G401 (cell line): ENCODE measurements around the gene COBLL1. TPM values are rescaled to one million over a fixed set of nuclear protein-coding genes. Genes with fewer than 3 reads are reported as not detected.

ENCODE experiments used
- DNase-seq: peaks from one replicate; pipeline ENCODE4 v3.0.0-alpha.2; 2015; ENCODE audit warnings: low spot score
- in situ Hi-C: cut with HindIII; loops from 2 replicates; pipeline ENCODE4 v1.10.0; 2016; ENCODE audit warnings: low sequenced_read_pairs, mixed read lengths
- total RNA-seq: library from RNA; depleted of rRNA; stranded (reverse); fragments of >200 nt; shearing (Covaris generic); gene quantifications from 2 replicates; pipeline ENCODE4 v1.2.3, GENCODE V29; 2014

The COBLL1 gene
- total RNA-seq, 1 experiment from 2014 or later, result not detected

GRCh38 chr2:164794432-164795231 is 47.0 kb downstream of the COBLL1 start:
- in situ Hi-C loops, result no loop called here
- DNase-seq, result no peak

GRCh38 chr2:164794016-164794415 is 47.6 kb downstream of the COBLL1 start:
- in situ Hi-C loops, result no loop called here

GRCh38 chr2:164793529-164793928 is 48.1 kb downstream of the COBLL1 start:
- DNase-seq, result no peak
- in situ Hi-C loops, result no loop called here

More at GRCh38 chr2:164794016-164794415, 47.6 kb downstream of the COBLL1 start:
- no peak for DNase-seq

- no peak for DNase-seq
- in situ Hi-C loops, result no loop called here
Measured at GRCh38 chr2:164792316-164793170, 49.1 kb downstream of the COBLL1 start.

GRCh38 chr2:164789968-164790367 is 51.7 kb downstream of the COBLL1 start:
- no peak for DNase-seq
- in situ Hi-C loops, result no loop called here

- in situ Hi-C loops, result no loop called here
Measured at GRCh38 chr2:164786787-164787186, 54.8 kb downstream of the COBLL1 start.

GRCh38 chr2:164785457-164785856 is 56.2 kb downstream of the COBLL1 start:
- no peak for DNase-seq
- in situ Hi-C loops, result no loop called here

More at GRCh38 chr2:164786787-164787186, 54.8 kb downstream of the COBLL1 start:
- DNase-seq, result no peak

- in situ Hi-C loops, result no loop called here
- DNase-seq, result no peak
Measured at GRCh38 chr2:164784376-164784775, 57.2 kb downstream of the COBLL1 start.

GRCh38 chr2:164782323-164782722 is 59.3 kb downstream of the COBLL1 start:
- no peak for DNase-seq
- in situ Hi-C loops, result no loop called here

- no peak for DNase-seq
- in situ Hi-C loops, result no loop called here
Measured at GRCh38 chr2:164781394-164781793, 60.2 kb downstream of the COBLL1 start.

GRCh38 chr2:164780611-164781178 is 60.9 kb downstream of the COBLL1 start:
- in situ Hi-C loops, result no loop called here
- DNase-seq, result no peak

GRCh38 chr2:164779383-164780057 is 62.1 kb downstream of the COBLL1 start:
- in situ Hi-C loops, result no loop called here
- no peak for DNase-seq

GRCh38 chr2:164778723-164779122 is 62.9 kb downstream of the COBLL1 start:
- DNase-seq, result no peak
- in situ Hi-C loops, result no loop called here

GRCh38 chr2:164777847-164778461 is 63.7 kb downstream of the COBLL1 start:
- in situ Hi-C loops, result no loop called here
- no peak for DNase-seq

GRCh38 chr2:164773635-164774034 is 68.0 kb downstream of the COBLL1 start:
- no peak for DNase-seq
- in situ Hi-C loops, result no loop called here

- in situ Hi-C loops, result no loop called here
- no peak for DNase-seq
Measured at GRCh38 chr2:164773091-164773490, 68.5 kb downstream of the COBLL1 start.

GRCh38 chr2:164771897-164772296 is 69.7 kb downstream of the COBLL1 start:
- no peak for DNase-seq
- in situ Hi-C loops, result no loop called here

GRCh38 chr2:164770421-164770916 is 71.2 kb downstream of the COBLL1 start:
- in situ Hi-C loops, result no loop called here

GRCh38 chr2:164766954-164767320 is 74.7 kb downstream of the COBLL1 start:
- in situ Hi-C loops, result no loop called here
- no peak for DNase-seq

More at GRCh38 chr2:164770421-164770916, 71.2 kb downstream of the COBLL1 start:
- no peak for DNase-seq
